SU-DHL-6 (cell line): ENCODE data around the gene CLSTN3.

Experiments used
- EZH2phosphoT487 ChIP-seq: fragments of 200-600 bp; sonication (generic), shearing (Covaris generic); conservative IDR thresholded peaks from 2 replicates; pipeline ENCODE4 v1.6.1; 2018; ENCODE audit warnings: mild to moderate bottlenecking, antibody characterized with exemption, low read length, moderate library complexity, mixed read lengths
- TF ChIP-seq, protein P1 (sequence below): fragments of 200-600 bp; sonication (generic); IDR thresholded peaks from one replicate; pipeline ENCODE4 v1.5.1; 2017; ENCODE audit warnings: antibody characterized with exemption, mild to moderate bottlenecking, low read length, moderate library complexity; ENCODE audit not compliant: insufficient read depth, poor library complexity, severe bottlenecking

- TF ChIP-seq, protein P1, sequence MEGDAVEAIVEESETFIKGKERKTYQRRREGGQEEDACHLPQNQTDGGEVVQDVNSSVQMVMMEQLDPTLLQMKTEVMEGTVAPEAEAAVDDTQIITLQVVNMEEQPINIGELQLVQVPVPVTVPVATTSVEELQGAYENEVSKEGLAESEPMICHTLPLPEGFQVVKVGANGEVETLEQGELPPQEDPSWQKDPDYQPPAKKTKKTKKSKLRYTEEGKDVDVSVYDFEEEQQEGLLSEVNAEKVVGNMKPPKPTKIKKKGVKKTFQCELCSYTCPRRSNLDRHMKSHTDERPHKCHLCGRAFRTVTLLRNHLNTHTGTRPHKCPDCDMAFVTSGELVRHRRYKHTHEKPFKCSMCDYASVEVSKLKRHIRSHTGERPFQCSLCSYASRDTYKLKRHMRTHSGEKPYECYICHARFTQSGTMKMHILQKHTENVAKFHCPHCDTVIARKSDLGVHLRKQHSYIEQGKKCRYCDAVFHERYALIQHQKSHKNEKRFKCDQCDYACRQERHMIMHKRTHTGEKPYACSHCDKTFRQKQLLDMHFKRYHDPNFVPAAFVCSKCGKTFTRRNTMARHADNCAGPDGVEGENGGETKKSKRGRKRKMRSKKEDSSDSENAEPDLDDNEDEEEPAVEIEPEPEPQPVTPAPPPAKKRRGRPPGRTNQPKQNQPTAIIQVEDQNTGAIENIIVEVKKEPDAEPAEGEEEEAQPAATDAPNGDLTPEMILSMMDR = no peak
- no peak for TF ChIP-seq EZH2phosphoT487
Observed at GRCh38 chr12:7161327-7161726, 31.2 kb downstream of the CLSTN3 start.
